Astrocyte (in vitro differentiated cells and primary cell): ENCODE results near the gene TGIF2. TPM values are rescaled to one million over a fixed set of nuclear protein-coding genes. Genes with fewer than 3 reads are reported as not detected.

ENCODE experiments used
- DNase-seq: peaks from one replicate; pipeline ENCODE4 v3.0.0-alpha.2; 2010; ENCODE audit warnings: low read depth
- FAIRE-seq: peaks from 2 replicates; lab custom pipeline; 2011; peaks lifted over from hg19 to GRCh38; lab: Jason Lieb, UNC
- H2AFZ ChIP-seq: 2 replicates; pipeline ENCODE4 v1.6.0; 2012; ENCODE audit warnings: low read depth, low read length, inconsistent platforms
- H3K27ac ChIP-seq: 2 replicates; pipeline ENCODE4 v1.5.1; 2011; ENCODE audit warnings: low read depth, low read length, inconsistent platforms
- H3K27me3 ChIP-seq: 2 replicates; pipeline ENCODE4 v1.6.0; 2011; ENCODE audit warnings: low read length, inconsistent platforms; ENCODE audit not compliant: insufficient read depth
- H3K36me3 ChIP-seq: 2 replicates; pipeline ENCODE4 v1.5.1; 2011; ENCODE audit warnings: low read length, inconsistent platforms; ENCODE audit not compliant: insufficient read depth
- H3K4me1 ChIP-seq: 2 replicates; pipeline ENCODE4 v1.5.1; 2011; ENCODE audit warnings: low read length, inconsistent platforms; ENCODE audit not compliant: insufficient read depth
- H3K4me2 ChIP-seq: 2 replicates; pipeline ENCODE4 v1.6.0; 2012; ENCODE audit warnings: low read length, inconsistent platforms
- H3K4me3 ChIP-seq: 2 replicates; pipeline ENCODE4 v1.5.1; 2011; ENCODE audit warnings: low read depth, mild to moderate bottlenecking, low read length, inconsistent platforms; ENCODE audit not compliant: insufficient read depth
- H3K79me2 ChIP-seq: 2 replicates; pipeline ENCODE4 v1.6.0; 2012; ENCODE audit warnings: mild to moderate bottlenecking, low read length, inconsistent platforms; ENCODE audit not compliant: insufficient read depth
- H3K9ac ChIP-seq: 2 replicates; pipeline ENCODE4 v1.6.0; 2012; ENCODE audit warnings: mild to moderate bottlenecking, low read length, inconsistent platforms
- H3K9me3 ChIP-seq: 2 replicates; pipeline ENCODE4 v1.5.1; 2012; ENCODE audit warnings: low read depth, mild to moderate bottlenecking, low read length, inconsistent platforms; ENCODE audit not compliant: insufficient read depth
- H4K20me1 ChIP-seq: 2 replicates; pipeline ENCODE4 v1.6.0; 2012; ENCODE audit warnings: low read length, inconsistent platforms; ENCODE audit not compliant: insufficient read depth
- H3K27ac Mint-ChIP-seq: one replicate; pipeline ENCODE4 v1.8.0; 2021; ENCODE audit warnings: mild to moderate bottlenecking, mixed read lengths; ENCODE audit not compliant: unreplicated experiment
- H3K27me3 Mint-ChIP-seq: one replicate; pipeline ENCODE4 v1.8.0; 2021; ENCODE audit warnings: low read depth, mixed read lengths; ENCODE audit not compliant: unreplicated experiment
- H3K36me3 Mint-ChIP-seq: one replicate; pipeline ENCODE4 v1.8.0; 2021; ENCODE audit warnings: low read depth, mixed read lengths; ENCODE audit not compliant: unreplicated experiment
- H3K4me1 Mint-ChIP-seq: one replicate; pipeline ENCODE4 v1.8.0; 2021; ENCODE audit warnings: low read depth, mixed read lengths; ENCODE audit not compliant: unreplicated experiment
- H3K4me3 Mint-ChIP-seq: one replicate; pipeline ENCODE4 v1.8.0; 2021; ENCODE audit warnings: mild to moderate bottlenecking, moderate library complexity, mixed read lengths; ENCODE audit not compliant: unreplicated experiment
- H3K9me3 Mint-ChIP-seq: one replicate; pipeline ENCODE4 v1.8.0; 2021; ENCODE audit warnings: mild to moderate bottlenecking, mixed read lengths; ENCODE audit not compliant: unreplicated experiment
- CTCF ChIP-seq: IDR thresholded peaks from 2 replicates; pipeline ENCODE4 v1.5.1; 2011; ENCODE audit warnings: low read depth, mild to moderate bottlenecking, inconsistent platforms, low read length, moderate library complexity; ENCODE audit not compliant: insufficient read depth
- EZH2 ChIP-seq: IDR thresholded peaks from 2 replicates; pipeline ENCODE4 v1.6.1; 2012; ENCODE audit warnings: mild to moderate bottlenecking, low read length, inconsistent platforms; ENCODE audit not compliant: insufficient read depth
- total RNA-seq: library from RNA; stranded (reverse); gene quantifications from 2 replicates; pipeline ENCODE4 v1.2.1, GENCODE V29; 2021

TGIF2 gene
- total RNA-seq, 1 donor from 2014 or later, result 24.4 TPM

DNA sequence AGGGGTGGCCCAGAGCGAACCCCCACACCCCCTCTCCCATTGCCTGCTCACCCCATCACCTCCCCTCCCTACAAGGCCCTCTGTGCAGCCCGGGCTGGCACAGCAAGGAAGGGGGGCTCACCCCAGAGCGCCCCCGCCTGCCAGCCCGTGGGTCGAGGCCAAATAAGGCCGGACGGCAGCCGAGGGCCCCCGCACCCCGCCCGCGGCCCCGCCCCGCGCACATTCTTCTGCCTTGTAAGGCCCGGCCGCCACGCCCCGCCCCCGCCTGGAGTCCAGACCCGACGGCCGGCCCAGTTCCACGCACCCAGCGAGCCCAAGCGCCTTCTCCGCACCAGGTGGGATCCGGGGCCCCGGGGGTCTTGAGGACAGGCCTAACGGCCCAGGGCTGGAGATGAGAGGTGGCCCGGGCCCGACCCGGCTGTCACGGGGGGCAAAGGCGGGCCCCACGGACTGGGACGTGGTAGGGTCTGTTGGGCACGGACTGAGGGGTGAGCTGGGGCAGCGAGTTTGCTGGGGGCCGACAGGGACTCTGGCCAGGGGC, 32.1 kb upstream of the TGIF2 start, which contains the start of gene MYL9:
TSS of gene MYL9 (plus strand) at position 293 of the 541 bp plus-strand sequence. CDS start 3,366 bp downstream, outside the sequence.
- no peaks in the 10 kb centered on the region for H3K27me3 ChIP-seq
- peak within 1 kb of the TSS; percentile 99 for H3K4me2 ChIP-seq
- H3K4me1 ChIP-seq, result peaks cover 40% of the 10 kb centered on the region
- Mint-ChIP-seq H3K4me1 (peaks cover 34% of the 10 kb centered on the region), H3K27me3 (no peaks in the 10 kb centered on the region), H3K9me3 (no peaks in the 10 kb centered on the region), H3K36me3 (peaks cover 13% of the 10 kb centered on the region), H3K4me3 (peak within 1 kb of the TSS; percentile 88), H3K27ac (peak within 1 kb of the TSS; percentile 66)
- H3K79me2 ChIP-seq, result peaks cover 56% of the 10 kb centered on the region
- peaks cover 6% of the 10 kb centered on the region for H3K36me3 ChIP-seq
- peak within 1 kb of the TSS; percentile 75 for H3K27ac ChIP-seq
- H3K9ac ChIP-seq, result peak within 1 kb of the TSS; percentile 96
- peak within 1 kb of the TSS; percentile 71 for H2AFZ ChIP-seq
- peak within 1 kb of the TSS; percentile 86 for H3K4me3 ChIP-seq
- peaks cover 48% of the 10 kb centered on the region for H4K20me1 ChIP-seq
- DNase-seq (peak; percentile 53), FAIRE-seq (no peak)
- no peaks in the 10 kb centered on the region for H3K9me3 ChIP-seq
- TF ChIP-seq EZH2 (no peak), CTCF (no peak)

DNA sequence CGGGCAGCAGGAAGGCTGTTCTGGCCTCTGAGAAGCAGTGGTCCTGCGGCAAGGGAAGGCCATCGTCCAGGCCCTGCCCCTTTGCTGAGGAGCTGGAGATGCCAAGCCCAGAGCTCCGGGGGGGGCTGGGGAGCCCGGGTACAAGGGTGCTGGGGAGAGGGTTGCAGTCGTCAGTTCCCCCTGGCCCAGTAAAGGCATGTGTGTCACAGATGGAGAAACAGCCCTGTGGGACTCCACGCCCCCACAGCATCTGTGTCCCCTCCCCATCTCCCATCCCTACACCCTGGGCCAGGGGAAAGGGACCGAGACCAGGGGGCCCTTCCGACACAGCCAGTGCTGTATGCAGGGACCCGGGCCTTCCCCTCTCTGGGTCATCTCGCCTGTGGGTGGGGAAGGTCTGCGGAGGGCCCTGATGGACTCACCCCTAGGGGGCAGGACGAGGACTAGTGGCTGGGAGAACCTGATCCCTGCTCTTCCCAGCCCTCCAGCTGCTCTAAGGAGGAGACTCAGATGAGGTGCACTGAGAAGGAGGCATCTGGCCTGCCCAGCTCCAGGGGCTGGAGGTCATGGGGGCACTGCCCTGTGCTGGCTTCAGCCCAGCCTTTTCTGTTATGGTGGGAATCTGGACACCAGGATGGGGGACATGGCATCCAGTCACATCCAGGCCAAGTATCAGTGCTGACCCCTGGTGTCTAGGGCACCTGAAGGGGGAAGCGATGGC, 31.5 kb upstream of the TGIF2 start:
- H3K9me3 ChIP-seq, result no peaks in the 10 kb centered on the region
- peaks cover 36% of the 10 kb centered on the region for H3K4me1 Mint-ChIP-seq
- H3K9ac ChIP-seq, result peak overlapping the region; percentile 96
- H3K4me3 Mint-ChIP-seq, result peak overlapping the region; percentile 88
- no peak for DNase-seq
- H2AFZ ChIP-seq, result peak overlapping the region; percentile 66
- no peak for FAIRE-seq
- H3K79me2 ChIP-seq, result peaks cover 60% of the 10 kb centered on the region
- H3K4me1 ChIP-seq, result peaks cover 42% of the 10 kb centered on the region
- no peaks in the 10 kb centered on the region for H3K27me3 Mint-ChIP-seq
- H3K4me3 ChIP-seq, result peak overlapping the region; percentile 86
- no peaks in the 10 kb centered on the region for H3K27me3 ChIP-seq
- H3K36me3 Mint-ChIP-seq, result peaks cover 16% of the 10 kb centered on the region
- H3K4me2 ChIP-seq, result peak overlapping the region; percentile 99
- TF ChIP-seq EZH2, result no peak
- peak; percentile 19 for TF ChIP-seq CTCF
- no peaks in the 10 kb centered on the region for H3K9me3 Mint-ChIP-seq
- H3K27ac ChIP-seq, result peak overlapping the region; percentile 75
- H3K36me3 ChIP-seq, result peaks cover 9% of the 10 kb centered on the region
- H3K27ac Mint-ChIP-seq, result peak overlapping the region; percentile 66
- peaks cover 54% of the 10 kb centered on the region for H4K20me1 ChIP-seq
